B cell (primary cell): ENCODE results near the gene PLIN5. TPM values are rescaled to one million over a fixed set of nuclear protein-coding genes. Genes with fewer than 3 reads are reported as not detected.

Source experiments
- ATAC-seq: fragments of 200-7000 bp; cut with Tn5 transposase; one replicate; pipeline ENCODE4 v1.10.0; 2021; ENCODE audit warnings: low read depth, mild to moderate bottlenecking, moderate number of reproducible peaks, moderate library complexity
- CTCF ChIA-PET: fragments of 350-600 bp; sonication (Branson Sonifier 250); formaldehyde crosslinking; loops from one replicate; lab custom pipeline; 2021; ENCODE audit warnings: antibody characterized with exemption, inconsistent platforms; lab: Charles Lee
- POLR2A ChIA-PET: fragments of 350-600 bp; sonication (Branson Sonifier 250); formaldehyde crosslinking; loops from one replicate; lab custom pipeline; 2021; ENCODE audit warnings: antibody characterized with exemption; lab: Charles Lee
- DNase-seq: peaks from one replicate; pipeline ENCODE4 v3.0.0; 2013
- H2AFZ ChIP-seq: 2 replicates; pipeline ENCODE4 v1.6.1; 2012; ENCODE audit warnings: mild to moderate bottlenecking, low read depth, low read length; ENCODE audit not compliant: insufficient read depth, poor library complexity, severe bottlenecking
- H3K27ac ChIP-seq, 2 donors: 1 replicate in 1 of 2; 2 replicates in 1 of 2; pipeline ENCODE4 v1.5.1; 2012 to 2013; ENCODE audit warnings: low read length in 2 of 2, mild to moderate bottlenecking in 2 of 2, moderate library complexity in 1 of 2
- H3K27me3 ChIP-seq, 4 experiments: fragments of 200-600 bp in 1 of 4; sonication (generic) in 1 of 4; replicated peaks in 1 of 4; 1 replicate in 2 of 4; 2 replicates in 2 of 4; pipeline versions ENCODE4 v1.6.1 to v1.7.0; 2013 to 2016; ENCODE audit warnings: low read length in 3 of 4, mild to moderate bottlenecking in 2 of 4, mixed read lengths in 1 of 4, moderate library complexity in 1 of 4; ENCODE audit not compliant: insufficient read depth in 4 of 4, control insufficient read depth in 3 of 4; ENCODE audit errors: control extremely low read depth in 1 of 4
- H3K36me3 ChIP-seq, 2 experiments: replicated peaks in 1 of 2; 1 replicate in 1 of 2; 2 replicates in 1 of 2; pipeline versions ENCODE4 v1.6.1 to v1.7.1; 2013; ENCODE audit warnings: low read length in 1 of 2; ENCODE audit not compliant: insufficient read depth in 2 of 2, control insufficient read depth in 1 of 2; ENCODE audit errors: control extremely low read depth in 1 of 2, extremely low read depth in 1 of 2
- H3K4me1 ChIP-seq, 2 donors: fragments of 200-600 bp in 1 of 2; sonication (generic) in 1 of 2; 1 replicate in 1 of 2; 2 replicates in 1 of 2; pipeline versions ENCODE4 v1.5.1 to v1.6.1; 2013 to 2017; ENCODE audit warnings: low read length in 2 of 2; ENCODE audit not compliant: control insufficient read depth in 2 of 2, insufficient read depth in 2 of 2
- H3K4me2 ChIP-seq: replicated peaks from 2 replicates; pipeline ENCODE3; 2012; ENCODE audit warnings: mild to moderate bottlenecking, low read depth, low read length; ENCODE audit not compliant: poor library complexity, severe bottlenecking
- H3K4me3 ChIP-seq, 5 experiments: fragments of 200-600 bp in 1 of 5; sonication (generic) in 1 of 5; 1 replicate in 3 of 5; 2 replicates in 2 of 5; pipeline versions ENCODE4 v1.5.1 to v1.7.0; 2011 to 2016; ENCODE audit warnings: low read length in 4 of 5, mild to moderate bottlenecking in 4 of 5, low read depth in 2 of 5, control low read depth in 1 of 5, moderate library complexity in 1 of 5; ENCODE audit not compliant: insufficient read depth in 1 of 5; ENCODE audit errors: control extremely low read depth in 1 of 5, extremely low read depth in 1 of 5
- H3K79me2 ChIP-seq: fragments of 200-600 bp; sonication (generic); one replicate; pipeline ENCODE4 v1.6.0; 2016; ENCODE audit warnings: low read length; ENCODE audit not compliant: control insufficient read depth, insufficient read depth
- H3K9ac ChIP-seq: fragments of 200-600 bp; sonication (generic); 2 replicates; pipeline ENCODE4 v1.6.1; 2017; ENCODE audit warnings: mild to moderate bottlenecking, low read length, moderate library complexity
- H3K9me3 ChIP-seq, 3 donors: one replicate each; pipeline versions ENCODE4 v1.6.1 to v1.7.1; 2013; ENCODE audit warnings: low read length in 2 of 3; ENCODE audit not compliant: control insufficient read depth in 2 of 3, insufficient read depth in 1 of 3; ENCODE audit errors: control extremely low read depth in 1 of 3
- H4K20me1 ChIP-seq: 2 replicates; pipeline ENCODE4 v1.6.0; 2012; ENCODE audit warnings: mild to moderate bottlenecking, low read length; ENCODE audit not compliant: insufficient read depth, control insufficient read depth, poor library complexity, severe bottlenecking
- H3K27ac Mint-ChIP-seq: one replicate; pipeline ENCODE4 v1.8.0; 2021; ENCODE audit warnings: mixed read lengths
- H3K27me3 Mint-ChIP-seq: one replicate; pipeline ENCODE4 v1.8.0; 2021; ENCODE audit warnings: mixed read lengths
- H3K4me1 Mint-ChIP-seq: one replicate; pipeline ENCODE4 v1.8.0; 2021; ENCODE audit warnings: mixed read lengths
- H3K4me3 Mint-ChIP-seq: one replicate; pipeline ENCODE4 v1.8.0; 2021; ENCODE audit warnings: mixed read lengths
- H3K9me3 Mint-ChIP-seq: one replicate; pipeline ENCODE4 v1.8.0; 2022; ENCODE audit warnings: mixed read lengths; ENCODE audit not compliant: insufficient read depth
- EZH2 ChIP-seq: IDR thresholded peaks from 2 replicates; pipeline ENCODE4 v1.6.1; 2012; ENCODE audit warnings: borderline replicate concordance, low read depth, mild to moderate bottlenecking, moderate library complexity, low read length; ENCODE audit not compliant: insufficient read depth, poor library complexity, severe bottlenecking
- WGBS: methylation state at CpG from one replicate; pipeline ENCODE4 v1.1.5; 2013; ENCODE audit warnings: missing lambda C conversion rate; ENCODE audit not compliant: insufficient coverage; 5-methylcytosine and 5-hydroxymethylcytosine counted together
- intact Hi-C: fragments of 100-400 bp; cut with micrococcal nuclease; formaldehyde crosslinking; loops from one replicate; pipeline ENCODE4 v1.10.0; 2022
- polyA plus RNA-seq: library from polyadenylated mRNA; depleted of rRNA; stranded (reverse); fragments of >200 nt; gene quantifications from 2 replicates; pipeline ENCODE4 v1.2.3, GENCODE V29; 2012
- total RNA-seq, 2 donors: library from RNA; stranded (reverse); fragments of 120-200 nt in 1 of 2; gene quantifications; 1 replicate in 1 of 2; 2 replicates in 1 of 2; pipeline versions ENCODE4 v1.2.3 to v1.2.4, GENCODE V29; 2013 to 2022
- TF ChIP-seq, protein P1 (sequence below): fragments of 200-600 bp; IDR thresholded peaks from one replicate; pipeline ENCODE4 v1.8.0; 2022; ENCODE audit warnings: antibody characterized with exemption, mild to moderate bottlenecking

The PLIN5 gene
- total and polyA plus RNA-seq, 2 donors (not counting 1 experiment from before 2014, with no cell fraction given) = 0.15 to 0.27 TPM

DNA sequence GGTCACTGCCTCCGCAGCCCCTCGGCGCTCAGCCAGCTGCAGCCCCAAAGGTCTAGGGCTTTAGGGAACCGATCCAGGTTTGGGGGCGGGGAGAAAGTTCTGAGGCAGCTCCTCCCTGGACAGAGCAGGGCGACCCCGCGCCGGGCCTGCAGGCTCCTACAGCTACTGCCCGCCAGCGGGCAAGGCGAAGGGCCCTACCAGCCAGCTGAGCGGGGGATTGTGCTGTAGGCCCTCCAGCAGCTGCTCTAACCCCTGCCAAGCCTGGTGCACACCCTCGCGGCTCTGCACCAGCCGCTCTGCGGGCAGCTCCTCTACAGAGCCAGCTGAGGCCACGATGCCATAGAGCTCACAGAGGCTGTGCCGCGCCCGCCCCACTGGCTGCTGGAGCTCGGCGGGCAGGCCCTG lies 30.7 kb downstream of the PLIN5 start:
- intact Hi-C loops = no loop called here
- no peaks in the 10 kb centered on the region for H3K4me1 Mint-ChIP-seq

DNA sequence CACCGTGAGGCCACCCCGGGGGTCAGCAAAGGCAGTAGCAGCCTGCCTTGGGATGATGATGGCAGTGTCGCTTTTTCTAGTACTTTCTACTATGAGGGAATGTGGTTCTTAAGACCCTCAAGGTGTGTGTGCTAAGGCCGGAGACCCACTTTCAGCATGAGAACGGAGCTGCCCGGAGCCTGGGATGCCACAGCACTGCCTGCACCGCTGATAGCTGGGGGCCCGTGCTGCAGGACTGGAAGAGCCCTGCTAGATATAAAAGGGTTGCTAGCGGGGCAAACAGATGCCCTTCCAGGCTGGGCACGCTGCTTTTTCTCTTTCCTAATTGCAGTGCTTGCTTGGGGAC lies 31.2 kb downstream of the PLIN5 start:
- ATAC-seq = no peak
- no peak overlapping the region for H3K4me3 ChIP-seq
- ChIA-PET CTCF (no interaction called here), POLR2A (no interaction called here)
- DNase-seq = no peak
- Mint-ChIP-seq H3K27me3 (no peaks in the 10 kb centered on the region), H3K27ac (no peak overlapping the region), H3K4me1 (no peaks in the 10 kb centered on the region), H3K9me3 (no peaks in the 10 kb centered on the region), H3K4me3 (no peak overlapping the region)
- no peaks in the 10 kb centered on the region for H3K27me3 ChIP-seq
- H2AFZ ChIP-seq = no peak overlapping the region
- intact Hi-C loops = no loop called here
- H3K4me2 ChIP-seq = no peak overlapping the region
- H3K4me1 ChIP-seq = no peaks in the 10 kb centered on the region
- no peak overlapping the region for H3K27ac ChIP-seq
- peaks cover 0 to 11% of the 10 kb centered on the region in 2 experiments for H3K36me3 ChIP-seq
- H3K9me3 ChIP-seq = peaks cover 0 to 8% (median 0%) of the 10 kb centered on the region in 3 donors
- WGBS = 95% methylated on average over 10 of the region's 10 CpGs
- H3K9ac ChIP-seq = no peak overlapping the region
- H4K20me1 ChIP-seq = no peaks in the 10 kb centered on the region
- TF ChIP-seq, protein P1, sequence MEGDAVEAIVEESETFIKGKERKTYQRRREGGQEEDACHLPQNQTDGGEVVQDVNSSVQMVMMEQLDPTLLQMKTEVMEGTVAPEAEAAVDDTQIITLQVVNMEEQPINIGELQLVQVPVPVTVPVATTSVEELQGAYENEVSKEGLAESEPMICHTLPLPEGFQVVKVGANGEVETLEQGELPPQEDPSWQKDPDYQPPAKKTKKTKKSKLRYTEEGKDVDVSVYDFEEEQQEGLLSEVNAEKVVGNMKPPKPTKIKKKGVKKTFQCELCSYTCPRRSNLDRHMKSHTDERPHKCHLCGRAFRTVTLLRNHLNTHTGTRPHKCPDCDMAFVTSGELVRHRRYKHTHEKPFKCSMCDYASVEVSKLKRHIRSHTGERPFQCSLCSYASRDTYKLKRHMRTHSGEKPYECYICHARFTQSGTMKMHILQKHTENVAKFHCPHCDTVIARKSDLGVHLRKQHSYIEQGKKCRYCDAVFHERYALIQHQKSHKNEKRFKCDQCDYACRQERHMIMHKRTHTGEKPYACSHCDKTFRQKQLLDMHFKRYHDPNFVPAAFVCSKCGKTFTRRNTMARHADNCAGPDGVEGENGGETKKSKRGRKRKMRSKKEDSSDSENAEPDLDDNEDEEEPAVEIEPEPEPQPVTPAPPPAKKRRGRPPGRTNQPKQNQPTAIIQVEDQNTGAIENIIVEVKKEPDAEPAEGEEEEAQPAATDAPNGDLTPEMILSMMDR = no peak
- TF ChIP-seq EZH2 = no peak
- H3K79me2 ChIP-seq = no peaks in the 10 kb centered on the region

More for the DNA sequence above, 30.7 kb downstream of the PLIN5 start:
- Mint-ChIP-seq H3K4me3 (no peak overlapping the region), H3K27ac (no peak overlapping the region), H3K9me3 (no peaks in the 10 kb centered on the region), H3K27me3 (no peaks in the 10 kb centered on the region)
- H3K27me3 ChIP-seq = no peaks in the 10 kb centered on the region
- no peak overlapping the region for H3K27ac ChIP-seq
- no peak overlapping the region for H2AFZ ChIP-seq
- H4K20me1 ChIP-seq = no peaks in the 10 kb centered on the region
- no peaks in the 10 kb centered on the region for H3K4me1 ChIP-seq
- POLR2A ChIA-PET = no interaction called here
- no peak overlapping the region for H3K9ac ChIP-seq
- ATAC-seq (no peak), DNase-seq (no peak)
- H3K4me2 ChIP-seq = no peak overlapping the region
- no peak overlapping the region for H3K4me3 ChIP-seq
- CTCF ChIA-PET = no interaction called here
- peaks cover 0 to 11% of the 10 kb centered on the region in 2 experiments for H3K36me3 ChIP-seq
- WGBS = 97% methylated on average over 23 of the region's 23 CpGs
- peaks cover 0 to 8% (median 0%) of the 10 kb centered on the region in 3 donors for H3K9me3 ChIP-seq
- H3K79me2 ChIP-seq = no peaks in the 10 kb centered on the region
- no peak for TF ChIP-seq EZH2
- TF ChIP-seq, protein P1 = no peak
